GM10248 (cell line): ENCODE measurements around the gene CNTNAP2.

Source experiments
- CTCF ChIA-PET: fragments of 300-600 bp; sonication (Branson Sonifier 250); formaldehyde crosslinking; extraction: SDS; loops from one replicate; lab custom pipeline; 2021; ENCODE audit warnings: antibody characterized with exemption; lab: Yijun Ruan, JAX
- POLR2A ChIA-PET: fragments of 350-650 bp; sonication (Branson Sonifier 250); formaldehyde crosslinking; extraction: SDS; loops from one replicate; lab custom pipeline; 2020; ENCODE audit warnings: antibody characterized with exemption; lab: Yijun Ruan, JAX
- DNase-seq: peaks from one replicate; pipeline ENCODE4 v3.0.0; 2012; ENCODE audit errors: extremely low spot score
- CTCF ChIP-seq: IDR thresholded peaks from 2 replicates; pipeline ENCODE4 v1.5.1; 2012; ENCODE audit warnings: mild to moderate bottlenecking, low read depth; ENCODE audit errors: extremely low read depth, missing control alignments, control extremely low read depth

The CNTNAP2 gene

DNA sequence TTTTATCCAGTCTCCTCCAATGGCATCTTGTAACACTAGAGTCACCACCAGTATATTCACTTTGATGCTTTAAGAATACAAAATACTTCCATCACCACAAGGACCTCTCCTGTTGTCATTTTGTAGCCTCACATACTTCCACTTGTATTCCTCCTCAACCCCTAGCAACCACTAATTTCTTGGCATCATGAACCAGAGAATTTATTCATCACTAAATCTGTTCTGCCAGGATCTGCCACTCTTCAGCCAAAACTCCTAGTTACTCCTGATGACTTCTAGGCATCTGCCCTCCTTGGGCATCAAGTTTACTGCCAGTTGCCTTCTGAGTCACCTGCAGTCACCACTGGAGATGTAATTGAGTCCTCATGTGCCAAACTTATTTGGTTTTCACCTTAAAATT, 906.8 kb downstream of the CNTNAP2 start:
- DNase-seq, result no peak
- TF ChIP-seq CTCF, result no peak
- CTCF ChIA-PET, result no interaction called here
- POLR2A ChIA-PET, result no interaction called here

- ChIA-PET CTCF (interaction anchor here (1.1 kb wide), 1 partner anchor 14 kb away, joined by 3 read pairs; no protein-coding TSS in a partner anchor), POLR2A (no interaction called here)
- DNase-seq, result no peak
- TF ChIP-seq CTCF, result no peak
These were observed 913.4 kb downstream of the CNTNAP2 start for GRCh38 chr7:147029953-147030352.

DNA sequence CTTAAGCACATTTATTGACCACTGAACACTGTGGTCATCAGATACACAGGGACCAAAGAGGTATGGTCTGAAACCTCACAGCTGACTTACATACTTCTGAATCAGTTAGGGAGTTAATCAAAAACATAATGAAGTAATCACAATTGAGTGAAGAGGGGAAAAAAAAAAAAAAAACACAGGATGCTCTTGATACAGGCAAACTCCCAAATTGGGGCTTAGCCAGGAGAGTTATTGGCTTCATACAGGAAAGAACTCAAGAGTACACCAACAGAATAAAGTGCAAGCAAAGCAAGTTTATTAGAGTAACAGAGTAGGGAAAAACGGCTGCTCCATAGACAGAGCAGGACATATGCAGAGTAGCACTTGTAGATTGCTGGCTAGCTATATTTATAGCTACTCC, 917.0 kb downstream of the CNTNAP2 start:
- ChIA-PET CTCF (interaction anchor here (1.1 kb wide), 1 partner anchor 14 kb away, joined by 3 read pairs; no protein-coding TSS in a partner anchor), POLR2A (no interaction called here)
- no peak for TF ChIP-seq CTCF
- DNase-seq, result no peak

DNA sequence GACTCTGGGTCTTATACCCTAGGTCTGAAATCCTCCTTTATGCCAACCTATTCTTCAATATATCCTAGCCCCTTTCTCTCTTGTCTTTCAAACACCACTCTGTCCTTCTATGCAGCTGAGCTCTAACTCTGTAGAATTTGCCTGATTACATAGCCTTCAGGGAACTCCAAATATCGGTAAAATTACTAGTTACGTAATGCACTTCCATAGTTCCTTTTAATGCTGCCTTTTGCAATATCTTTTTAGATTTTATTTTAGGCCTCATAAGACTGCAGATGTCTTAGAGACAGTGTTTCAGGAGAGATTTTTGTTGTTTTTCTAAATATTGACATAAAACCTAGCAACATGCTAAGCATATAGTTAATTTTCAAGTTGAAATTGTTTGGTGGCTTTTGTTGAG, 924.8 kb downstream of the CNTNAP2 start:
- POLR2A ChIA-PET, result no interaction called here
- CTCF ChIA-PET, result no interaction called here
- TF ChIP-seq CTCF, result no peak
- DNase-seq, result no peak

GRCh38 chr7:147044941-147045340, 928.3 kb downstream of the CNTNAP2 start:
- ChIA-PET POLR2A (no interaction called here), CTCF (interaction anchor here (0.8 kb wide), 1 partner anchor 12 kb away, joined by 3 read pairs; no protein-coding TSS in a partner anchor)
- TF ChIP-seq CTCF, result no peak
- DNase-seq, result no peak

DNA sequence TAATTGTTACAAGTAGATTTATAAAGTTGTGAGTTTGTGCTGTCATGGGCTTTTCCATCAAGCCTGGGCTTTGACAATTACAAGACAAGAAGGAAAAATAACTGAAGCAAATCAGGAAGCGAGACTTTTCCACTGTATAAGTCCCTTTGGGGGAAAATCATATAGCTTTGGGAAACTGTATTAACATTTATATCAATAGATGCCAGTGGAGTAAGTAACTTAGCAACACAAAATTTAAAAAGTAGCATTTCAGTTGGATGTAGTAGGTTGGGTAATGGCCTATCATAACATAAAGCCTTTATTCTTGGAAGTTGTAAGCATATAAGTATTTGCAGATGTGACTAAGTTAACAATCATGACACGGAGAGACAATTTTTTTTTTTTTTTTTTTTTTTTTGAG, 931.1 kb downstream of the CNTNAP2 start:
- POLR2A ChIA-PET, result no interaction called here
- no peak for TF ChIP-seq CTCF
- no peak for DNase-seq
- CTCF ChIA-PET, result no interaction called here

DNA sequence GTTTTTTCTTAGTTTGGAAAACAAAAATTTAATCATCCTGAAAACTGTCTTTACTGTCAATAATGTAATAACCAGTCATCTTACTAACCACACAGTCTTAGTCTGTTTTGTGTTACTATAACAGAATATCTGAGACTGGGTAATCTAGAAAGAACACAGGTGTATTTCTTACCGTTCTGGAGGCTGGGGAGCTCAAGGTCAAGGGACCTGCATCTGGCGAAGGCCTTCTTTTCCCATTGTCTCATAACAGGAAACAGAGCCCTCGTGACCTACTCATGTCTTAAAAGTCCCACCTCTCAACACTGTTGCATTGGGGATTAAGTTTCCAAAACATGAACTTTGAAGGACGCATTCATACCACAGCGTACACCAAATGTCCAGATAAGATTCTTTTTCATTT, 932.3 kb downstream of the CNTNAP2 start:
- ChIA-PET CTCF (no interaction called here), POLR2A (no interaction called here)
- no peak for TF ChIP-seq CTCF
- no peak for DNase-seq
